Tibial nerve (tissue), 4 donors: ENCODE results near the gene SPATS2L.

ENCODE experiments used
- EP300 ChIP-seq, 2 donors: sonication (generic); formaldehyde crosslinking; IDR thresholded peaks; one replicate each; pipeline ENCODE4 v1.6.1; 2017; ENCODE audit warnings: antibody characterized with exemption in 2 of 2, mild to moderate bottlenecking in 1 of 2
- POLR2A ChIP-seq, 2 donors: fragments of 450-650 bp; IDR thresholded peaks; one replicate each; pipeline ENCODE4 v1.6.1; 2017; ENCODE audit warnings: antibody characterized with exemption in 2 of 2, mild to moderate bottlenecking in 2 of 2, moderate library complexity in 2 of 2
- TF ChIP-seq, protein P1 (sequence below), 5 experiments: fragments of 200-600 bp in 3 of 5; fragments of 450-650 bp in 2 of 5; sonication (generic) in 3 of 5; IDR thresholded peaks; one replicate each; pipeline ENCODE4 v1.5.1; 2016 to 2019; ENCODE audit warnings: antibody characterized with exemption in 5 of 5, mild to moderate bottlenecking in 3 of 5, moderate library complexity in 2 of 5

DNA sequence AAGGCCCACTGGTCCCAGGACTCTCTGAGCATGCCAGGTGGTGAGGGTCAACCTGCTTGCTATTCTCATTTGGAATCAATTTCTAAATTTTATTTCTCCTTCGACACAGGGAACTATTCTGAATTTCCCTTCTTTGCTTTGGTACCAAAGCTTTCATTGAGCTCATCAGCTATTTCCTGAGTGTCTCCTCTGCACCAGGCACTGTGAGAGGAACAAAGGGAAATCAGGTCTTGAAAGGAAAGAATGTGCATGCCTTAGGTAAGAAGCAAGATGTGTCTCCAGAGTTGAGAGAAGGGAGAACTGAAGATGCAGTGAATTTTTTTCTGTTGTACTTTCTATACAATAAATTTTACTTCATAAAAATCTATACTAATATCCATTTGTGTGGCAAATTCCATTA, 17.9 kb downstream of the SPATS2L start:
- TF ChIP-seq, protein P1, sequence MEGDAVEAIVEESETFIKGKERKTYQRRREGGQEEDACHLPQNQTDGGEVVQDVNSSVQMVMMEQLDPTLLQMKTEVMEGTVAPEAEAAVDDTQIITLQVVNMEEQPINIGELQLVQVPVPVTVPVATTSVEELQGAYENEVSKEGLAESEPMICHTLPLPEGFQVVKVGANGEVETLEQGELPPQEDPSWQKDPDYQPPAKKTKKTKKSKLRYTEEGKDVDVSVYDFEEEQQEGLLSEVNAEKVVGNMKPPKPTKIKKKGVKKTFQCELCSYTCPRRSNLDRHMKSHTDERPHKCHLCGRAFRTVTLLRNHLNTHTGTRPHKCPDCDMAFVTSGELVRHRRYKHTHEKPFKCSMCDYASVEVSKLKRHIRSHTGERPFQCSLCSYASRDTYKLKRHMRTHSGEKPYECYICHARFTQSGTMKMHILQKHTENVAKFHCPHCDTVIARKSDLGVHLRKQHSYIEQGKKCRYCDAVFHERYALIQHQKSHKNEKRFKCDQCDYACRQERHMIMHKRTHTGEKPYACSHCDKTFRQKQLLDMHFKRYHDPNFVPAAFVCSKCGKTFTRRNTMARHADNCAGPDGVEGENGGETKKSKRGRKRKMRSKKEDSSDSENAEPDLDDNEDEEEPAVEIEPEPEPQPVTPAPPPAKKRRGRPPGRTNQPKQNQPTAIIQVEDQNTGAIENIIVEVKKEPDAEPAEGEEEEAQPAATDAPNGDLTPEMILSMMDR (IDR thresholded peaks at IDR 0.05), result no peak
- TF ChIP-seq POLR2A (IDR thresholded peaks at IDR 0.05) (no peak), EP300 (IDR thresholded peaks at IDR 0.05) (no peak)
